PC-3 (cell line): Measurements from ENCODE around the gene ZNF512B.

Experiments
- EZH2 ChIP-seq: fragments of 300-600 bp; sonication (generic); IDR thresholded peaks from one replicate; pipeline ENCODE4 v1.6.1; 2017; ENCODE audit warnings: antibody characterized with exemption, mild to moderate bottlenecking, low read length; ENCODE audit not compliant: unreplicated experiment
- EZH2phosphoT487 ChIP-seq: fragments of 300-600 bp; sonication (generic); IDR thresholded peaks from 2 replicates; pipeline ENCODE4 v1.6.1; 2018; ENCODE audit warnings: mild to moderate bottlenecking, antibody characterized with exemption, low read length, borderline replicate concordance
- TF ChIP-seq, protein P1 (sequence below): fragments of 300-600 bp; sonication (generic); conservative IDR thresholded peaks from 2 replicates; pipeline ENCODE4 v1.5.1; 2017; ENCODE audit warnings: antibody characterized with exemption, low read depth, mild to moderate bottlenecking, low read length

GRCh38 chr20:64001607-64002011 is 31.9 kb upstream of the ZNF512B start:
- TF ChIP-seq EZH2, result no peak
- TF ChIP-seq, protein P1, sequence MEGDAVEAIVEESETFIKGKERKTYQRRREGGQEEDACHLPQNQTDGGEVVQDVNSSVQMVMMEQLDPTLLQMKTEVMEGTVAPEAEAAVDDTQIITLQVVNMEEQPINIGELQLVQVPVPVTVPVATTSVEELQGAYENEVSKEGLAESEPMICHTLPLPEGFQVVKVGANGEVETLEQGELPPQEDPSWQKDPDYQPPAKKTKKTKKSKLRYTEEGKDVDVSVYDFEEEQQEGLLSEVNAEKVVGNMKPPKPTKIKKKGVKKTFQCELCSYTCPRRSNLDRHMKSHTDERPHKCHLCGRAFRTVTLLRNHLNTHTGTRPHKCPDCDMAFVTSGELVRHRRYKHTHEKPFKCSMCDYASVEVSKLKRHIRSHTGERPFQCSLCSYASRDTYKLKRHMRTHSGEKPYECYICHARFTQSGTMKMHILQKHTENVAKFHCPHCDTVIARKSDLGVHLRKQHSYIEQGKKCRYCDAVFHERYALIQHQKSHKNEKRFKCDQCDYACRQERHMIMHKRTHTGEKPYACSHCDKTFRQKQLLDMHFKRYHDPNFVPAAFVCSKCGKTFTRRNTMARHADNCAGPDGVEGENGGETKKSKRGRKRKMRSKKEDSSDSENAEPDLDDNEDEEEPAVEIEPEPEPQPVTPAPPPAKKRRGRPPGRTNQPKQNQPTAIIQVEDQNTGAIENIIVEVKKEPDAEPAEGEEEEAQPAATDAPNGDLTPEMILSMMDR, result no peak
- TF ChIP-seq EZH2phosphoT487, result no peak
